GM13977 (cell line): ENCODE results near the gene IDE.

ENCODE experiments used
- DNase-seq: peaks from one replicate; pipeline ENCODE4 v3.0.0; 2012; ENCODE audit warnings: low spot score
- CTCF ChIP-seq: IDR thresholded peaks from 2 replicates; pipeline ENCODE4 v1.5.1; 2012; ENCODE audit warnings: mild to moderate bottlenecking, control low read depth; ENCODE audit not compliant: insufficient read depth; ENCODE audit errors: extremely low read depth, missing control alignments
- in situ Hi-C: fragments of 300-500 bp; cut with MboI; formaldehyde crosslinking; loops from one replicate; pipeline ENCODE4 v1.12.0; 2022; ENCODE audit warnings: low sequenced_read_pairs, low pct_unique_long_range_greater_than_20kb, mixed read lengths, inconsistent platforms; ENCODE audit not compliant: unreplicated experiment

The IDE gene

GRCh38 chr10:92483539-92483938 is 90.4 kb downstream of the IDE start:
- in situ Hi-C loops, result no loop called here
- no peak for TF ChIP-seq CTCF
- no peak for DNase-seq

- DNase-seq, result no peak
- TF ChIP-seq CTCF, result no peak
- in situ Hi-C loops, result no loop called here
Observed at GRCh38 chr10:92480413-92480812, 93.5 kb downstream of the IDE start.

- no peak for DNase-seq
- in situ Hi-C loops, result no loop called here
- no peak for TF ChIP-seq CTCF
Observed at GRCh38 chr10:92479547-92479946, 94.3 kb downstream of the IDE start.

- no peak for DNase-seq
- no peak for TF ChIP-seq CTCF
Observed at GRCh38 chr10:92478536-92478935, 95.4 kb downstream of the IDE start.

GRCh38 chr10:92475357-92475868 is 98.5 kb downstream of the IDE start:
- no peak for TF ChIP-seq CTCF
- in situ Hi-C loops, result no loop called here
- no peak for DNase-seq

More at GRCh38 chr10:92478536-92478935, 95.4 kb downstream of the IDE start:
- in situ Hi-C loops, result no loop called here

GRCh38 chr10:92470026-92470425 is 103.9 kb downstream of the IDE start:
- in situ Hi-C loops, result no loop called here
- no peak for TF ChIP-seq CTCF
- DNase-seq, result no peak

GRCh38 chr10:92464364-92464763 is 109.5 kb downstream of the IDE start:
- TF ChIP-seq CTCF, result no peak

More at GRCh38 chr10:92464364-92464763, 109.5 kb downstream of the IDE start:
- no peak for DNase-seq
- in situ Hi-C loops, result no loop called here
